ENCODE measurements around the gene ZNF487.
A peak's percentile ranks its signal among the peaks of the same experiment; 100 is the strongest.
"Not testable (repeated sequence)": the region's sequence is repeated elsewhere in the genome, so short reads cannot be mapped to it uniquely, and the experiment has no call there.

The ZNF487 gene

DNA sequence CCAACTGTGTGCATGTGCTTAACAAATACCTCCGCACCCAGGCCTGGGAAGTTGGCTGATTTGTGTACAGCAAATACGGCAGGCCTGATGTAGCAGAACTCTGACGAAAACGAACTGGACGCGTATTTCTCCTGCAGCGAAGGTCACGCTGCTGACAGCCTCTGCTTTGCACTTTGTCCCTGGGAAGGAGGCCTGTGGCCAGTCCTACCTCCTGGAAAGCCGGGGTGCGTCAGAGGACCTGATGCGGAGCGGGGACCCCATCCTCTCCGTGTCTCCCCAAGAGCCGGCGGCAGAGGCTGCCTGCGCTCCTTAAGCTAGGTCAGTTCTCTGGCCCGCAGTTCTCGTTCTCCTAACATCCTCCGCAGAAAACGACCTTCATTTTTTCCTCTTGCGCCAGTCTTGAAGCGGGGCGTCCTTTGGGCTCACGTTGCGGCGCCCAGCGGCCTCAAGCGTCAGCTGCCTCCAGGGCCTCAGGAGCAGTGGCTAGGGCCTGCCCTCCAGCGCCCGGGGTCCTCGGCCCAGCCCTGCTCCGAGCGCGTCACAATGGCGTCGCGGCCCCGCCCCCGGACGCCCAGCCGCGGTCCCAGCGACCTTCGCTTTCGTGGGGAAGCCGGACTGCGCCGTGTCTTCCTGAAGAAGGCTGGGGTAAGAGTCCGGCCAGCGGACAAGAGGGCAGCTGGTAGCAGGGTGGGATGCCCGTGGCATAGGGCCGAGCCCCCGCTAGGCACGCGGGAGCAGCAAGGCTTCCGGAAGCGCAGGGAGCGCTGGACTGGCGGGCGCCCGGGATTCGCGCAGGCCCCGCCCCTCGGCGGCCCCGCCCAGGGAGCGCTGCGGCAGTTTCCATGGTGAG, at the start of gene ZNF487:
Gene ZNF487, plus strand, starts transcription at position 821 of the 850 bp plus-strand sequence. CDS start 38,703 bp downstream, outside the sequence.
- DNase-seq, result peak; percentile 80

- no peak for DNase-seq
Observed at GRCh38 chr10:43387678-43388032, 49.3 kb upstream of the ZNF487 start.

- DNase-seq, result no peak
Observed at GRCh38 chr10:43389867-43390266, 47.0 kb upstream of the ZNF487 start.

- no peak for DNase-seq
Observed at GRCh38 chr10:43390333-43390732, 46.6 kb upstream of the ZNF487 start.

GRCh38 chr10:43390759-43391158, 46.2 kb upstream of the ZNF487 start:
- DNase-seq, result no peak

DNA sequence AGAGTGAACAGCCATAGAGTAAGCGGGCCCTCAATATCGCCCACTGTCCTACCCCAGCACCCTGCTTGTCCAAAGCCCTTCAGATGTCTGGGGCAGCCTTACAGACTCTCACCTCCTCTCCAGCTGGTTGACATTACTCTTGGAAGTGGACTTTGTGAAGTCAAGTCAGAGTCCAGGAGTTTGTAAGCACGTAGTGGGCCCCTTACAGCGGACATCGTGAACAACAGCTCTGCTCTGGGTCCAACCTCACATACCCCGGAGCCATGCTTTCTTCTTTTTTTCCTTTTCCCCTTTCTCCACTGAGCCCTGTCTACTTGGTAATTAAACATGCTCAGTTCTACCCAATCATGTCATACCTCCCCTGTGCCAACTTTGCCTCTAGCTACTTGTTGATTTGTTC, 45.4 kb upstream of the ZNF487 start:
- DNase-seq, result no peak

DNA sequence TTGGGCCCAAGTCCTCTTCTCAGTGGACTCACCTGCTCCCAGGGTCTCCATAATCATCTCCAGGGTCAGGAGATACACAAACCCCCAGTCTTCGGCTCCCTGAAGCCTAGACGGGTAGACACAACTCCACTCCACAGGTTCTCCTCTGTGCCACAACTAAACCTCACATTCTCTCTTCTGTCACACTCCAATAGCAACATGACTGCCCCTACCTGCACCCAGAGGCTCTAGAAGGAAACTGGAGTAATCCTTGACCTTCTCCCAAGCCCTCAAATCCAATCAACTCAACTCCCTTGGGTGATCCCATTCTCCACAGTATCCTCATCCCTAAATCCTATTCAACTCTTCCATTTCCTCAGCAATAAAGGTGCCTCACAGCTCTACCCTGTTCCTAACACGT, 44.2 kb upstream of the ZNF487 start:
- no peak for DNase-seq

GRCh38 chr10:43393186-43393585, 43.7 kb upstream of the ZNF487 start:
- DNase-seq, result not testable (repeated sequence)

DNA sequence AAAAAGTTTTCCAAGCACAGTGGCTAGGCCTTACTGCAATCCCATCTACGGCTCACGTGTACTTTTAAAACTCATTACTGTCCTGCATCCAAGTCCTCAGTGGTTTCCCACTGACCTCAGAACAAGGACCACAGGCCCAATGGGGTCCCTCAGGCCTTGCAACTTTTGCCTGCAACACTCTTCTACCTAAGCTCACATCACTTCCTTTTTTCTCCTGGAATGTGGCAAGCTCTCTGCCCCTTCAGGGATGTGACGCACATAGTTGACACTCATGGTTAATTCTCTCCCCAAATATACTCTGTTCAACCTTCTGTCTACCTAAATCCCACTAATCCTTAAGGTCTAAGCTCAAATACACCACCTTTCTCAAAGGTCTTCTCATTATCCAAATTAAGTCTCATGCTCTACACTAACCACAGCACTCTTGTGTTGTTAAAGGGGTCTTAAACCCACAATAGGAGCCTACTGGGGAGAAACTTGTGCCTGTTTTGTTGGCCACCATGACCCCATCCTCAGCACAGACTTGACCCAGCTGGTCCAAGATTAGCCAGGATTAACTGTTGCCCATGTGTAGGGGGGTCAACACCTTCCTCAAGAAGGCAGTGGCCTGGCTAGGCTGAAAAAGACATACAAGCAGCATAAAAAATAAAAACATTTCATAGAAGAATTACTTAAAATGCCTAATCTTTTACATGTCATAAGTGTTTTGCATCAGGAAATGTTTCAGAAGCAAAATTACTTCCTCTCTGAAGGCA, 43.1 kb upstream of the ZNF487 start:
- no peak for DNase-seq

- no peak for DNase-seq
Observed at GRCh38 chr10:43394868-43395267, 42.0 kb upstream of the ZNF487 start.

DNA sequence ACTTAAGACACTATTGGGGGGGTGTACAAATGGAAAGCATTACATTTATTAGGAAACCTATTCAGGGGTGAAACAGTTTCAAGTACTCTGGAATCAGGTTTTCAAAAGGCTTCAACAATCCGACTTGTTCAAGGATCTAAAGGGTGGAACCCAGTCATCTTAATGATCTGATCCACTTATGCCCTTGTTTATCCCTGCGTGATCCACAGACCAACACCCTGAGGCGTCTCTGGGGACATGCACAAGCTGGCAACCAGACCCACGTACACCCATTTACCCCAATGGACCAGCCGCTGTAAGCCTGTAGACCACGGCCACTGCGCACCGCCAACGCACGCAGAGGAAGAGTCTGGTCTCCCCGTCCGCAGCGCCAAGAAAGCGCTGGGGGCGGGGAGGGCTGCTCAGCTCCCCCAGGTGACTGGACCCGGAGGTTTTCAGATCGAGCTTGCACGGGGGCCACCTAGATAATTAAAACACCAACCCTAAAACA, 41.3 kb upstream of the ZNF487 start:
- no peak for DNase-seq

DNA sequence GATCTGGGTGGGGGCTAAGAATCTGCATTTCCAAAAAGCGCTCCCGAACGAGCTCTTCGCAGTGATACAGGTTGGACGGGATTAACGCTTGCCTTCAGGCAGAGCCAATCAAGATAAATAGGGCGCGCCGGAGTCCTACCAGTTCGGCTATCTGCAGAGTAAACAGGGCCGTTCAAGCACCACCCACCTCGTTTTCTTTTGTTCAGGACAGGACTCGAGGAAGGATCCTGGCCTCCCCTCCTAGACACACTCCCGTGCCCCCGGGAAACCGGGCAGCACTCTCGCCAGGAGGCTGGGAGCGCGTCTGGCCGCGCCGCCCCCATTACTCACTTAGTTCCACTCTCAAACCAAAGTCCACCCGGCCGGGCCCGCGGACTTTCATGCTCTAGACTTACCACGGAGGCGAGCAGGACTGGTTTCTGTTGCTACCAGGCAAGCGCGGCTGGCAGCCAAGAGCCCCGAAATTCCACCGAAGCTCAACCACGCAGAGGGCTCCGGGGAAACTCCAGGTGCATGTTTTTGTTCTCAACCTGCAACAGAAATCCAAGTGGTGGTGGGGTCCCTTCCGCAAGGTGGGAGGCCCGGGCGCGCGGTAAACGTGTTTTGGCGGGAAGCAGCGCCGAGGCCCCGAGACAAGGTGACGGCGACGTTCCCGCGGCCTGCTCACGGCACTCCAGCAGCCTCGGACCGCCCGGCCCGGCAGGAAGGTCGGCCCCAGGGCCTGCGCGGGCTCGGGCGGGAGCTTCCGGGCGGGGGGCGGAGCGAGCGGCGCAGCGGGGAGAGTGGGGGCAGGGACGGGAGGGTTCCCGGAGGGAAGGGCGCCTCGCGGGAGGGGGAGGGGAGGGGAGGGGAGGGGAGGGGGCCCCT, 40.6 kb upstream of the ZNF487 start:
- DNase-seq, result peak; percentile 80

DNA sequence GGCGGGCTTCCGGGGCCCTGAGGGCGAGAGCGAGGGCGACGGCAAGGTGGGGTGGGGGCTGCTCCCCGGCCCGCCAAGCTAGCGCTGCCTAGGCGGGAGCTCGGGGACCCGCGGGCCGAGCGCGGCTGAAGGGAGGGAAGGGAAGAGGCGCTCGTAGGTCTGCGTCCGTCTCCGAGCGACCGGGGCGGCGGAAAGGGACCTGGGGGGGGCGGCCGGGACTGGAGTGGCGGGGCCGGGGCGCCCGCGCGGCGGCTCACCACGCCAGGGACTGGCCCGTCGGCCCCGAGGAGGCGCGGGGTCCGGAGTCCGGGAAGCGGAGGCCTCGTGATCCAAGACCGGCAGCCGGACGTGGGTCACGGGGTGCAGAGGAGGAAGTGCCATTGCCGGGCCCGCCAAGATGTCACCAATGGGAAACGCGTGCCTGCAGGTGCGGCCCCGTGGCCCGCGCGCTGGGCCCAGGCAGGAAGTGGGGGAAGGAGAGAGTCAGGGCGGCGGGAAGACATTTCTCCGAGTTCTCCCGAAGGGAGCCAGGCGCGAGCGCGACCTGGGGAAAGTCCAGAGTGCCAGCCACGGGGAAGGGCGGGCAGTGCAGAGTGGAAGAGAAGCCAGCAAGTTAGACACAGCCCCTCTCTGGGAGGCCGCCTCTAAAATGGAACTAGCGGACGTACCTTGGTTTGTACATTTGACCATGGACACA, 39.8 kb upstream of the ZNF487 start:
- DNase-seq, result peak; percentile 92

- no peak for DNase-seq
Observed at GRCh38 chr10:43398939-43399319, 38.0 kb upstream of the ZNF487 start.

DNA sequence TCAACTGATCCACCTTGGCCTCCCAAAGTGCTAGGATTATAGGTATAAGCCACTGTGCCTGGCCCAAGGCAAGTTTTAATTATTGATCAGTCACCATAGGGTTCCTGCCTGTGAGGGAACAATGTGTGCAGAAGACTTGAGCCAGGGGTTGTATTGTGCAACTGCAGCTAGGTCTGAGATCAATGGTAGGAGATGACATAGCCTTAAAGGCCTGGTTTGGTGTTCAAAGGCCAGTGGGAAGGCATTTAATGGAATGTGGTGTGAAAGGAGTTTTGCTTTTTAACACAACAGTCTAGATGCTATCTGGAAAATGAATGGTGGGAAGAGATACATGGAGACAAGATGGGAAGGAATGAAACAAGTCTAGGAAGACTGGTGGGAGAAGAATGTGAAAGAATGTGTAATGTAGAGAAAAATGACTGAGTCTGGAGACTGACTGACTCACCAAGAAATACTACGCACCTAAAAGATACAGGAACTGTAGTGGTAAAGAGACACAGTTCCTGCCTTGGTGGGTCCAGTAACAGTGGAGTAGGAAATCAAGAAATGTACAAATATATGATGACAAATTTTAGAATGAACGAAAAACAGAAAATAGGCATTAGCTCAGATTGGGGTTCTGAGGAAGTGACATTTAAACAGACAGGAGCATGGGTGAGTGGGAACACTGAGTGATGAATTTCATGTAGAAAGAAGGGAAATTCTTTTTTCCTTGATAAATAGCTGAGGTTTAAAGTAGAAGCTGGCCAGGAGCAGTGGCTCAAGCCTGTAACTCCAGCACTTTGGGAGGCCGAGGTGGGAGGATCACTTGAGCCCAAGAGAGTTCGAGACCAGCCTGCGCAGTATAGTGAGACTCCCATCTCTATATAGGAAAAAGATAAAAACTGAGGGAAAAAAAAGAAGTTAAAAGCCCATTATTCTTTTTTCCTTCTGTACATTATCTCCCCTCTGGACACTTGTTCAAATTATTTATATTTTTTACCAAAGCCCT, 37.3 kb upstream of the ZNF487 start:
- no peak for DNase-seq

DNA sequence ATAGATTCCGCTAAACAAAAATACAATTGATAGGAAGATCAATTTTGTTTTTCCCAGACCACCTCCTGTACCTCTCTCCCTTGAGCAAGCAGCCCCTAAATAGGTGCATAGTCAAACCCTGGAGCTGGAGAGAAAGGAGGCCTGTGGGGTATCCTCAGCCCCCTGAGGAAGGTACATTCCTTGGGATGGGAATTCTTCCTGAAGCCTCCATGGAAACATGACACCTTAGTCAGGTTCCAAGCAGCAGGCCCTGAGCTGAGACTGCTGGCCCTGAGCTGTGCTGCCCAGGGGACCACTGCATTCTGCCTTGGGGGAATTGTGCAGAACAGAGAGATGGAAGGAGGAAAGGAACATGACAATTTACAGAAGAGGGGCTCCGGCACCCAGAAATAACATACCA, 35.3 kb upstream of the ZNF487 start:
- DNase-seq, result no peak

GRCh38 chr10:43402176-43402575, 34.7 kb upstream of the ZNF487 start:
- no peak for DNase-seq

DNA sequence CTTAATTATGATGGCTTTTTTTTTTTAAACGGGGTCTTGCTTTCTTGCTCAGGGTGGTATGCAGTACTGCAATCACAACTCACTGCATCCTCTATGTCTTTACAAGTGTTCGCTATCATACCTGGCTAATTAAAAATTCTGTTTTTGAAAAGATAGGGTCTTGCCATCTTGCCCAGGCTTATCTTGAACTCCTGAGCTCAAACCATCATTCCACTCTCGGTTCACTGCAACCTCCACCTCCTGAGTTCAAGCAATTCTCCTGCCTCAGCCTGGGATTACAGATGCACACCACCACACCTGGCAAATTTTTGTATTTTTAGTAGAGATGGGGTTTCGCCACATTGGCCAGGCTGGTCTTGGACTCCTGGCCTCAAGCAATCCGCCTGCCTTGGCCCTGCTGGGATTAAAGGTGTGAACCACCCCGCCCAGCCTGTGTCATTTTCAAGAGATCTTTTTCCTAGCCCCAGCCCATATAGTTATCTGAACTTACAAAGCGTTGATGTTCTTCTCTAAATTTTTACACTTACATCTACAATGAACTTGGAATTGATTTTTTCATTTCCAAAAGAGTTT, 33.9 kb upstream of the ZNF487 start:
- no peak for DNase-seq

- no peak for DNase-seq
Observed at GRCh38 chr10:43403911-43404703, 32.8 kb upstream of the ZNF487 start.

DNA sequence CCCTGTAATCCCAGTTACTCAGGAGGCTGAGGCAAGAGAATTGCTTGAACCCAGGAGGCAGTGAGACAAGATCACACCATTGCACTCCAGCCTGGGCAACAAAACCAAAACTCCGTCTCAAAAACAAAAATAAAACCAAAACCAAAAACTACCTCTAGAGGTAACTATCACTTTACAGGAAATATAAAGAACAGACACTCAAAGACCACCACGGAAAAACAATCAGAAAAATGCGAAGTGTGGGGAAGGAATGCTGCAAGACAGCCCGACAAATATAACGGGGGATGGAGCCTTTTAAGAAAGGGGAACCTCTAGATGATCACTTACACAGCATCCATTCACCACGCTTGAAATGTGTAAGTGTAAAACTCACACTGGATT, 32.2 kb upstream of the ZNF487 start:
- DNase-seq, result no peak

Measured in NCI-H774 (cell line).